ENCODE data around the gene SREBF1.

GRCh38 chr17:17789410-17789809, 47.4 kb downstream of the SREBF1 start:
- no peak for TF ChIP-seq CTCF (IDR thresholded peaks at IDR 0.05)
- no peak for TF ChIP-seq POLR2A (IDR thresholded peaks at IDR 0.05)
- TF ChIP-seq POLR2AphosphoS5 (IDR thresholded peaks at IDR 0.05) = no peak
- no peak for TF ChIP-seq EP300 (IDR thresholded peaks at IDR 0.05)
